Activated CD4-positive, CD25-positive, alpha-beta regulatory T cell treated with anti-CD3 and anti-CD28 coated beads, Interleukin-2, amount 50 U/mL, for 72 hours (primary cell): ENCODE measurements around the gene S100A7.
"Not testable (repeated sequence)": the region's sequence is repeated elsewhere in the genome, so short reads cannot be mapped to it uniquely, and the experiment has no call there.

Experiments used
- DNase-seq: peaks from one replicate; pipeline ENCODE4 v3.0.0; 2021

Gene S100A7

GRCh38 chr1:153429266-153430165 lies 30.9 kb downstream of the S100A7 start:
- DNase-seq, result no peak

- DNase-seq, result no peak
These were observed 31.7 kb downstream of the S100A7 start for GRCh38 chr1:153428791-153429190.

GRCh38 chr1:153428073-153428638 lies 32.3 kb downstream of the S100A7 start:
- DNase-seq, result no peak

DNA sequence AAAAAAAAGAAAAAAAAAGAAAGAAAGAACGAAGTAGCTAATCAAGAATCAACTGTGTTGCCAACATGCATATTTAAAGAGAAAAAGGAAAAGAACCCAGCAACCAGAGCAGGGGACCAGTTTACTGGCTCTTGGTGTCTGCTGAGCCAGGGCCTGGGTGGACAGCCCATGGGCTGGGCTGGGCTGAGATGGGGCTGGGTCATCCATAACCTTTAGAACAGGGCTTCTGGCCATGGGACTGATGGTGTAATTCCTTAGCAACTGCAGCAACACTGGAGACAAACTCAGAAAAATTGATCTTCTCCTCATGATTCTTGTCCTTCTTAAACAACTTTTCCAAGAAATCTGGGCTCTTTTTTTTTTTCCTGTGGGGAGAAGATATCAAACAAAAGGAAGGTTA lies 33.6 kb downstream of the S100A7 start:
- DNase-seq, result no peak

DNA sequence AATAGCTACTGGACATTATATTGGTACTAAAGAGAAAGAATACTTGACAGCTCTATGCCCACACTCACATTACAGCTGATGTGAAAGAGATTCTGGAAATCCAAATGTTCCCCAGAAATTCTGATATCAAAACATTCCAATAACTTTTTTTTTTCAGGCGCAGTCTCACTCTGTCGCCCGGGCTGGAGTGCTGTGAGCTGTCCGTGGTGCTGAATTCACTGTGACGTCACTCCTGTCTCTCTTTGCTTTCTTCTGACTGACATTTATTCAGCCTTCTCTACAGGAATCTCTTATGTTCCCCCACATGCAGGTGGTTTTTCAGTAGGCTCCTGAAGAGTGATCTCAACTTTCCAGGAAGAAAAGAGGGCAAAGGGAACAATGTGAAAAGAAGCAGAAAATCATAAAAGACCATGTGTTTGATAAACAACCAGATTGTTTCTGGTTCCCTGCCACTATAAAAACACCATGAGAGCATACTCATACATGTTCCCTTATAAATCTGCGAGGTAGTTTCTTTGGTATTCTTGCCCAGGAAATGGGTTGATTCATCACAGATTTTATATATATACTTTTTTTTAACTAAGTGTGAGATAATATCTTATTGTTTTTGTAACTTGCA lies 37.9 kb downstream of the S100A7 start:
- peak; percentile 54 for DNase-seq

DNA sequence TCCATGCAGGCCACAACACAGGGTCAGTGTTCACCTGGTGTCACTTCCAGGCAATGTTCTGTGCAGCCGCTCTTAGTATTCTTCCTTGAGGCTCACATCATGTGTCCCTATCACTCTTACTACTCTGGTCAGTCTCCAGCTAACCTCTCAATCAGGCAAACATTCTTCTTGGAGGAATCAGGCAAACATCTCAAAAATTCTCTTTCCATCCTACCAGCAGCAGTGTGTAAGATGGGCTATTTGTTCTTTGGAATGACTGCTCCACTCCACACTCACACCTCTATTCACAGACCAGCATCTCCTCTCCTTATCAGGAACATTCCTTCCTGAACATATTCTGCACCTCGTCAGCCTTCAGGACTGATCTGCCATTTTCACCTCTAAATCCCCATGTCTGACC lies 40.1 kb downstream of the S100A7 start:
- DNase-seq, result no peak

DNA sequence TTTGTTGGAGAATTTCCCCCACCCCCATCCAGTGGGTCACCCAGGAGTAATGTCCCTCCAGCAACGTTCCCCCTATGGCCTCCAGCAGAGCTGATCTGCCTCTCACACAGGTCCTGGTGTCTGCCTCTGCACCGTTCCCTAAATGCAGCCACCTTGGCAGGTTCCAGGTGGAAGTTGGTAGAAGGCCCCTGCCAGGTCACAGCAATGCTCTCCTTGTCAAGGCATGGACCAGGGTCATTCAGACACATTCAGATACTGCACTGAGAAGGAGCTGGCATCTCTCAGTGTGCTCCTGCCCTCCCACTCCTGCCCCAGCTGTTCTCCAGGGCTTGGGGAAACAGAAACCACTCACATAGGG lies 41.0 kb downstream of the S100A7 start:
- not testable (repeated sequence) for DNase-seq

DNA sequence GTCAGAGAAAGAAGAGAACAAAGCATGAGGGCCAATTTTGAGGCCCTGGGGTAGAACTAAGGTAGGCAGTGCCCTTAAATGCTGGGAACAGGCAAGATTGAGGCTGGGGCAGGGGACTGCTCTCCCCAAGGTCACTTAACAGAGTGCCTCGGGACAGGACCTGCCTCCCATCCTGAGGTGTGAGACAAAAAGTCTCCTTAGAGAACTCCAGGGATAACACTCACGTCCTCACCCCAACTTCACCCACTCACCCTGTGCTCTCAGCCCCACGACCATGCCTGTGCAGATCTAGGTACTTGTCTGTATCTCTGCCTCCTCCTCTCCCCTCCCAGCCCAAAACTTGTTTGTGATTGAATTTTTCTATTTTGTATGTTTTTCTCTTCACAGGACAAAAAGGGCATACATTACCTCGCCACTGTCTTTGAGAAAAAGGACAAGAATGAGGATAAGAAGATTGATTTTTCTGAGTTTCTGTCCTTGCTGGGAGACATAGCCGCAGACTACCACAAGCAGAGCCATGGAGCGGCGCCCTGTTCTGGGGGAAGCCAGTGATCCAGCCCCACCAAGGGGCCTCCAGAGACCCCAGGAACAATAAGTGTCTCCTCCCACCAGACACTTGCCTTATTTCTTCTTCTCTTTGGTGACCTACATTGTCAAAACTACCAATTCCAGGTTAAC lies 41.6 kb downstream of the S100A7 start:
- not testable (repeated sequence) for DNase-seq

GRCh38 chr1:153417136-153417888 lies 43.1 kb downstream of the S100A7 start:
- DNase-seq, result no peak

DNA sequence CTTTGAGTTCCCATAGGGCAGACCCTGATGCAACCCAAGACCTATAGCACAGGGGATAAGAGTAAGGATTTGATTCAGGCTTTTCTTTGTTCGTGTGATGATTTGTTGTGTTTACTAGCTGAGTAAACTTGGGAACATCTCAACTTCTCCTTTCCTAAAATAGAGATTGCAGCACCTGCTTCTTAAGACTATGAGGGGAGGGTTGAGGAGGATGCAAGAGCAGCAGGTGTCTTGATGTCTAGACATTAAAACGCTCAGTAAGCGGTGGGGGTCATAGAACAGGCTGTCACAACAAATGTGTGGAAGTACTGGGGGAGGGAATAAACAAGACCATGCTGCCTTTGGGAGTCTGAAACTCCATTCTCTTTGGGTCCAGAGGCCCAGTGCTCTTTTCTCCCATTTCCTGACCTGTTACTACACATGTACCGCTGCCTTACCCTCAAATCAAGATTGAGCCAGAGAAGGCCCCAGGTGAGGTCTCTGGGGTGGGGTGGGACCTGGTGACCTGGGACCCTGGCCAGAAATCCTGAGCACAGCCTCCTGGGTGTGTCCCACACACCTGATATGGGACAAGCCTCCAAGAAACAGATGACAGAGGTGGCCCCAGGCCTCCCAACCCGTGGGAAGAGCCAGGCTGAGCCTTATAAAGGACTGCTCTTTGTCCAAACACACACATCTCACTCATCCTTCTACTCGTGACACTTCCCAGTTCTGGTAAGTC lies 44.4 kb downstream of the S100A7 start, which contains the start of gene S100A7A:
Gene S100A7A (plus strand): TSS at position 671 of the 721 bp plus-strand sequence. CDS start 1,563 bp downstream, outside the sequence.
- no peak for DNase-seq

GRCh38 chr1:153413961-153414360 lies 46.5 kb downstream of the S100A7 start:
- DNase-seq, result not testable (repeated sequence)
